ENCODE data around the gene GFAP.
"Not testable (repeated sequence)": the region's sequence is repeated elsewhere in the genome, so short reads cannot be mapped to it uniquely, and the experiment has no call there.

GFAP gene

DNA sequence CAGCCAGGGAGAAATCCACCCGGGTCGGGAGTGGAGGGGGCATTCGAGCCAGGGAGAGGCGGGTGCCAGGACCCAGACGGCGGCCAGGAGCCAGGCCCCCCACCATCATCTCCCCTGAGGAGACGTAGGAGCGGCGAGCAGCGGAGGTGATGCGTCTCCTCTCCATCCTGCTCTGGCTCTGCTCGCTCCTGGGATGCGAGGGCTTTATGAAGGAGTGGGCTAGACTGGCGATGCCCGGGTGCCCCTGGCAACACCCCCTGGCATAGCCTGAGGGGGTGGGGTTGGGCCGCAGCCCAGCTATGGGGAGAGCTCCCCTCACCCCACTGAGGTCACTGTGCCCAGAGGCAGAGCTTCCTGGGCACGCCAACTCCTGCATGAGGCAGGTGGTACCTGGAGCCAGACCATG lies at the start of gene GFAP:
Gene GFAP, minus strand, starts transcription at position 180 of the 406 bp plus-strand sequence. Its CDS starts 14 bp downstream, at position 166.
- in situ Hi-C loops (cut with HindIII; ENCODE audit: low sequenced_read_pairs): loop anchor here (25.0 kb wide), 1 partner anchor 97 kb away; no protein-coding TSS in a partner anchor

DNA sequence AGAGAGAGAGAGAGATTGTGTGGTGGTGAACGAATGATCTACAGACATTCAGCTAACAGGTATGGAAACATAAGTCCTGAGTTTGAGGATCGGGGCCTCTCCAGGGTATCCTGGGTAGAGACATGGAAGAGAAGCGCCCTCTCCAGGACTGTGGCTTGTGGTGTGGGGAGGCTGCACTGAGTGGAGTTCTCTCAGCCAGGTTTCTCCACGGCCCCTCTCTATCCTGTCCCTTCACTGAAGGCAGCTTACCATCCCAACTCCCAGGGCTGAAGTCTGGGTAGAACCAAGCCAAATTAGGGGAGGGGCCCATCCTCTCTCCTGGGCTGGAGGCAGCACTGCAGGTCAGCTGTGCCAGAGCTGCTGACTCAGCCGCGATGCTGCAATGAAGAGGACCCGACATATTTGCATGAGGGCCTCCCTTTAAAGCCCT lies 46.6 kb upstream of the GFAP start:
- in situ Hi-C loops (cut with HindIII; ENCODE audit: low sequenced_read_pairs): loop anchor here (5.0 kb wide), 1 partner anchor 60 kb away; no protein-coding TSS in a partner anchor

DNA sequence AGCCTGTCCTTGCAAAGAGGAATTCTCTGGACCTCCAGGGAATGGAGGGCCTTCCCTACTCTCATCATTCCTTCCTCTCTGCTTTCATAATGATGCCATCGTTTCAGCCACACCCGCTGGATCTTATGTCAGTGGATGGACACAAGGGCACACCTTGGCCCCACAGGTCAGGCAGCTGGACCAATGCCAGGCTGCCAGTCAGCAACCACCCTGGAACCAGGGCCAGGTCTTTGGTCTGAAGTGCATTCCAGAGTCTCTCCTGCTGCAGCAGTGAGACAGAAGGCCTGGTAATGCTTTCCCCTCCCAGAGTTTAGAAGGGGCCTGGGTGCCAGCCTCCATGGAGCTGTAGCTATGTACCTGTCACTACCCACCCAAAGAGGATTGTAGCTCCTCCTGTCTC lies 45.4 kb upstream of the GFAP start:
- in situ Hi-C loops (cut with HindIII; ENCODE audit: low sequenced_read_pairs): loop anchor here (5.0 kb wide), 1 partner anchor 62 kb away; no protein-coding TSS in a partner anchor

DNA sequence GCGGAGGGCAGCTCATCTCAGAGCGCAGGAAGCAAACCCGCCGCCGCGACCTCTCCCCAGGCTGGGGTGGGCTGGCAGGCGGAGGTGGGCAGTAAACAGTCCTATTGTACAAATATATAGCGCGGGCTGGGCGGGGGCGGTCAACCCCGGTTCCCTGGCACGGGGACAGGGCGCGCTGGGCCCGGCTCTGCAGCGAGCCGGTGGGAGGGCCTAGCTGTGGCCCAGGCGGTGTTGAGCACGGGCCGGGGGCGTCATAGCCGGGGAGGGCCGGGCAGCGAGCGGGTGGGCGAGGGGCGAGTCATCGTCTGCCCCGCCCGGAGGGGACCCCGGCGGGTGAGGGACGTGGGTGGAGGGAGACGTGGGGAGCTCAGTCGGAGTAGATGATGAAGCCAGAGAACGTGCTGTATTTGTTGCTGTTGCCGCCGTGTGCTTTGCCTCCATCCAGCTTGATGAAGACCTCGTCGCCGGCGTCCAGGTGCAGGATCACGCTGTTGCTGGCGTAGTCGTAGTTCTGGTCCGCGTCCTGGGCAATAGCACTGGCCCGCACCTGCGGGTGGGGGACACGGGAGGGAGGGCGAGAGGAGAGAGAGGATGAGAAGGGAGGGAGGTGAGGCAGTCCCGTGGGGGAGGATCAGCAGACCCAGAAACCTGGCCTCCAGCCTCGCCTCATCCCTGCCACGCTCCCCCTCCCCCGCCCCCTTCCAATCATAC lies 44.7 kb upstream of the GFAP start:
- in situ Hi-C loops (cut with HindIII; ENCODE audit: low sequenced_read_pairs): loop anchor here (5.0 kb wide), 1 partner anchor 62 kb away; no protein-coding TSS in a partner anchor

DNA sequence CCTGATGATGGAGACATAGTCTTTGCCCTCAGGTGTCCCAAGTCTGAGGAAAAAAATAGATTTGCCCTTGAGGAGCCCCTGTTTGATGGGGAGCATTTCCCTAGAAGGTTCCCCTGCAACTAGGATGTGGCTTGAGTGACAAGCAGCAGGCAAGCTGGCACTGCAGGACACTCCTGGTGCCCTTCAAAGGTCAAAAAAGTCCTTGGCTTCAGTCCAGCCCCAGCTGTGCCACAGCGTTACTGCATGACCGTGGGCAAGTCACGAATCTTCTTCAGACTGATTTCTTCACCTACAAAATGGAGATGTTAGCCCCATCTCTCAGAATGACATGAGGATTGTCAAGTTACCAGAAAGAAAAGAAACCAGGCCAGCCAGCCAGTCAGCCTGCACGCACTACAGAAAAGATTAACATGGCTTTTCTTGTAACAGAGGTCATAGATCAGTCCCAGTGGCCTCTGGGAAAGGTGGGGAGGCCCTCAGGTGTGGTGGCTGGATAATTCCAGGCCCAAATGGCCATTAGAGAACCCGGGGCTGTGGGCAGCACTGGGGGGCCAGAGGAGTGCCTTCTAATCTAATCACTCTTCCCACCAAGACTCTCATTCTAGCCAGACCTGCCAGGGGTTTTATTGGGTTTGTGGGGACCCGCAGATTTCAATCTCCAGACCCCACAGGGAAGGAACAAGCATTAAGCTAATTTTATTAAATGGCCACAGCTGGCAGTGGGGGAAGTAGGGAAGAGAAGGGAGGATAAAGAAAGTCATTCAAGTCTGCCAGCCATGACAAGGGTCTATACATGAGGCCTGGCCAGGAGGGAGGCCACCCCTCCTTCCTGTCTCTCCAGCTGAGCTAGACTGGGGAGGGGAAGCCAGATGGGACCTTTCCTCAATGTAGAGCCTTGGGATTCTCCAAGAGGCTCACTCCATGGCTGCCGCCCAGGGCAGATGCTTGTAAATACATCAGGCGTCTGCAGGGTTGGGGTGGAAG lies 42.0 kb upstream of the GFAP start:
- in situ Hi-C loops (cut with HindIII; ENCODE audit: low sequenced_read_pairs): no loop called here

DNA sequence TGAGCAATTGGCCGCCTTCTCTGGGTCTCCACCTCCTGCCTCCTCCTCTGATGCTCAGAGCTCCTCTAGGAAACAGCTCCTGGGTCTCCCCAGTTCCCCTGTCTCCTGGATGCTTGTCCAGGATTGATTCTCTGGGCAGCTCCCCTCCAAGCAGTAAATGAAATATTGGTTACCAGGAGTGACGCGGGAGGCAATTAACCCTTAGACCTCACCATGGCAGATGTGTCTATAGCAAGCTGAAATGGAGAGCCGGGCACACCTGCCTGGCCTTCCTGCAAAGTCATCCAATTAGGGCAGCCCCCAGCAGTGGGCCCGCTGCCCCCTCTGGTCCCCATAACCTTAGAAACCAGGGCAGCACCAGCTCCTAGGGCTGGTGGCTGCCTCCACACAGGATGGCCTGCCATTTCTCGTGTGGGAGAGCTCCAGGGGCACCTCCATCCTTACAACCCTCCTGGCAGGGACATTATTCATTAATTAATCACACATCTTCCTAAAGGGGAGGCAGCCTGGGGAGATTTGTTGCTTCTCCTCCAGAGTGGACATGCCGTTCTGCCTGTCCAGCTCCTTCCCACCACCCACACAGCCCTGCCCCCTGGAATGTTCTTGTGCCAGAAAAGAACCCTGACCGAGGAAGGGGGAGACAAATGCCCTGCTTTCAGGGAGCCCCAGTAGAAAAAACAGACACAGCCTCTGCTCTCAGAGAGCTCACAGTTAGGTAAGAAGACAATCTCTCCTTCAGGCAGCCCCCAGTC lies 40.5 kb upstream of the GFAP start:
- in situ Hi-C loops (cut with HindIII; ENCODE audit: low sequenced_read_pairs): no loop called here

DNA sequence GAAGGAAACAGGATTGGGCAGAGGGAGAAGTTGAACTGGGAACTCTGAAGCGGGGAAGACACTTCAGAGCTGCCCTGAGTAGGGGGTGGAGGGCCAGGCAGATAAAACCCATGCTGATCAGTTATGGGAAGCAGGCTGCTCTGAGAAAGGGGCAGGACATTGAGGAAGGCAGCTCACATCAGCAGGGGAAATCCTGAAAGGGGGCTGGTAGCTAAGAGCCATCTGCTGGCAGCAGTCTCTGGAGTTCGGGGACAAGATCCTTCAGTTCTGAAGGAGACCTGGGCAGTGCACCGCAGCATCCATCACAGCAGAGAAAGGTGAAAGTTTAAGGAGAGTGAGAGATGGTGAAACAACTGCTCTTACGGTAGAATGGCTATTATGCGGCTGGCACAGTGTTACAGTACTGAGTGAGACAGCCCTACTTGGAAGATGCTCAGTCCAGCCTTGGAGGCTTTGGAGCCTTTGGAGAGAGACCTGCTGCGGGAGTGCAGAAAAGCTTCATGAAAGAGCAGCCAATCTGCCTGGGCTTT lies 37.7 kb upstream of the GFAP start:
- in situ Hi-C loops (cut with HindIII; ENCODE audit: low sequenced_read_pairs): no loop called here

DNA sequence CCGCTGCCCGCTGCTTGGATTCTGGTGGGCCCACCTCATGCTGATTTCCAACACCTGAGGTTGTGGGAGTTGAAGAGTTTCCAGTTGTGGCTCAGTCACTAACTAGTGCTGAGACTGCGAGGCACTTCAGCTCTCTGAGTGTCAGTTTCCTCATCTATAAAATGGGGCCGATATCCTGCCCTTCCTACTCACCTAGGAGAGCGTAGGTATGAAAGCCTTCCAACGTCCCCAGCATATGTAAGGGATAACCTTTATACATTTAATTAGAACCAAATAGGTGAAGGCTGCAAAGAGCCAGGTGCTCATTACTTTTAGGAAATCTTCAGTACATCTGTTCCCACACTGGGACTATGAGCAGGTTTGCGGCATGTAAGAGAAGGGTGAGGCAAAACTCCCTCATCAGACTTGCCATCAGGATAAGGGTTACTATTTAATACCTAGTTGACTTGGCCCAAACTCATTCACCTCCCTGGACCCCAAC lies 33.1 kb upstream of the GFAP start:
- in situ Hi-C loops (cut with HindIII; ENCODE audit: low sequenced_read_pairs): no loop called here

DNA sequence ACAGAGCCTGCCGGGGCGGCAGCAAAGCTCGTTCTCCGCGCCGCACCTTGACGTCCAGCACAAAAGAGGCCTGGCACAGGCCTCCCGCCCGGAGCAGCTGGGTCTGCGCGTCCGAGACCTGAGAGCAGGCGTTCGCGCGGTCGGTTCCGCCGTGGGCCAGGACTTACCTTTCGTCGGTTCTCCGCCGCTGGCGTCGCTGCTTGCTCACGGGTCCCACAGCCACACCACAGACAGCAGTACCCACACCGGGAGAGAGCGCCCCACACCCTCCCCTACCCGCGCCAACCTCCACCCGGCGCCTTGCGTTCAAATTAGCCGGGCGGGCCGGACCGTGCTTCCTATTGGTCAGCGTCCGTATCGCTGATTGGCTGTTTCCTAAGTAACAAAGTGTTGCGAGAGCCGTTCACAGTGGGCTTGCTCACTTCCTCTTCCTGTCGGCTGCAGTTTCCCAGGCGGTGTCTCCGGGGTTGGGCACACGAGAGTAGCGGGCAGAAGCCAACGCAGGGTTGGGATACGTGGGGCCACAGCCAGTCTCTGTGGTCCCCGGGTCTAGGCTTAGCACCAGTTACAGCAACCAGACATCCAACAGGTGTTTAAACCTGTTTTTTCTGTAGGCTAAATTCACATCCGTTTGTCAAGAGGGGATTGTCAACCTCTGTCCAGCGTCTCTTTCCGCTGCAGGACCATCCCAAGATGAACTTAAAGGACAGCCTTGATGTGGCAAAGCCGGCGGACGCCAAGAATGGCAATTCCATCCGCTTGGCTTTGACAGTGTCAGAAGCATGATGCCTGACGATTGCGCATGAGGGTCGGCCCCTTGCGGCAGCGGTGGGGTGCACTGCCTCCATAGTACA lies 32.4 kb upstream of the GFAP start, which contains the start of gene KIF18B:
Gene KIF18B, minus strand, starts transcription at position 313 of the 854 bp plus-strand sequence. CDS start 11,429 bp downstream, outside the sequence.
- in situ Hi-C loops (cut with HindIII; ENCODE audit: low sequenced_read_pairs): no loop called here

DNA sequence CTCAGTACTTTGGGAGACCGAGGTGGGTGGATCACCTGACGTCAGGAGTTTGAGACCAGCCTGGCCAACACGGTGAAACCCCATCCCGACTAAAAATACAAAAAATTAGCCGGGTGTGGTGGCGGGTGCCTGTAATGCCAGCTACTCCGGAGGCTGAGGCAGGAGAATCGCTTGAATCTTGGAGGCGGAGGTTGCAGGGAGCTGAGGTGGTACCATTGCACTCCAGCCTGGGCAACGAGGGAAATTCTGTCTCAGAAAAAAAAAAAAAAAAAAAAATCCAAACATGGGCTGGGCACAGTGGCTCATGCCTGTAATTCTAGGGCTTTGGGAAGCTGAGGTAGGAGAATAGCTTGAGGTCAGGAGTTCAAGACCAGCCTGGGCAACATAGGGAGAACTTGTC lies 30.4 kb upstream of the GFAP start:
- in situ Hi-C loops (cut with HindIII; ENCODE audit: low sequenced_read_pairs): not testable (repeated sequence)

DNA sequence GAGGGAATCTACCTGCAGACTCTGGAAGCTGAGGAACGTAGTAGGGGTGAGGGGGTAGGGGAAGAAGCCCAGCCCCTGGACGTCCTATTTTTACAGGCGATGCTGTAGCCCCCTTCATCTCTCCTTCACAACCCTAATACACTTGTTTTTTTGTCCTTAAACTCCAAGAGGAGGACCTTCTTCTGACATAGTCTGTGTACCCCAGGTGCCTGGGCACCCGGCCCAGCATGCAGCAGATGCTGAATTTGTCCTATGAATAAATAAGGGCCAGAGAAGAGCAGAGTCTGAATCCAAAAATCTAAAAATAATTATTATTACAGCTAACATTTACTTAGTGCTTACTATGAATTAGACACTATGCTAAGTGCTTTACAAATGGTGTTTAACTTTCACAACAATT lies 27.2 kb upstream of the GFAP start:
- in situ Hi-C loops (cut with HindIII; ENCODE audit: low sequenced_read_pairs): no loop called here

DNA sequence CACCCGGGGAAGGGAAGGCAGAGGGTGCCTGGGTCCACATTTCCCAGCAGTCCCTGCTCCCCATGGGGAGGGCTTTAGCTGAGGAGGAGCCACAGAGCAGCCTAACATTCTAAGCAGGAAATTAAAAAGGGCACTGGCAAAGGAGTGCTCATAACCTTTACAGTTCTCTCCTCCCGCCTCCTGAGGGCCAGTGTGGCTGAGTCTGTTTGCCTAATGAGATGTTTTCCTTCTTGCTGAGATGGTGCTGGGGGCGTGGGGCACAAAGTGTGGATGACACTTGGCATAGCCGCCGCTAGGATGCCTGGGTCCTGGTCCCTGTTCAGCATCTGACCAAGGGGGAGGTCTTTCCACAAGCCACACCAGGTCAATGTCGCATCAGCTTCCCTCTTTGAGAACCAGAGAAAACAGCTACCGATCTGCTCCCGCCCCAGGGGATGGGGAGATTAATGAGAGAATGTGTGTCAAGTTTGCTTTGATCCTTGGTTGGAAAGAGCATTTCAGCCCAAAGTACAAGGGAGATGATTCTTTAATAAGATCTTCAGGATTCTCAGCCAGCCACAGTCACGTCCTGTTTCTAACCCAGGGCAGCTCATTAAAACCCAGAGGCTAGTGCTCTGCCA lies 26.5 kb upstream of the GFAP start:
- in situ Hi-C loops (cut with HindIII; ENCODE audit: low sequenced_read_pairs): no loop called here

DNA sequence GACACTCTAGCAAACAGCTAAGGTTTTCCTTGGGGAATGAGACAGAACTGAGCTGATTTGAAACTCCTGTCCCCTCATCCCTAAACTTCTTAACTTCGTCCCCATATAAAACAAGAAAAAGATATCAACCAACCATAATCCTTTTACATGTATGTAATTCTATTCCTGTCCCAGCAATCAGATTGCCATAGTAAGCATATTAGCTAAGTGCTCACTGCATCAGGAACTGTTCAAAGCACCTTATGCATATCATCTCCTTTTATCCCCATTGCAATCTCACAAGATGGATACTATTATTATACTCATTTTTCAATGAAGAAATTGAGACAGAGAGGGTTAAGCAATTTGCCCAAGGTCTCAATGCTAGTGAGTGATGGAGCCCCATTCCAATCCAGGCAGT lies 25.5 kb upstream of the GFAP start:
- in situ Hi-C loops (cut with HindIII; ENCODE audit: low sequenced_read_pairs): no loop called here

DNA sequence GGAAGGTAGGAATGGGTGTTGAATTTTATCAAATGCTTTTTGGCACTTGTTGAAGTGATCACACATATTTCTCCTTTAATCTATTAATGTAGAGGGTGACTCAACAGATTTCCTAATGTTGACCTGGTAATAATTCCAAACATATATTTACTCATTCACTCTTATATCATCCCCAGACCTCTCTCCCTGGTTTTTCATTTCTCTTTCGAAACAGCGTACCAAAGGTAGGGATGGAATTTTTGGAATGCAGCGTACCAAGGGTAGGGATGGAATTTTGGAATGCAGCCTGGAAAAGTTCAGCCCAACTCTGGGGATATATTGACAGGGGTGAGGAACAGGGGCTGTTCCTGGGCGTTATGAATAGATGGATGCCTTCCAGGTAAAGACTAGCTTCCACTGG lies 25.0 kb upstream of the GFAP start:
- in situ Hi-C loops (cut with HindIII; ENCODE audit: low sequenced_read_pairs): no loop called here

DNA sequence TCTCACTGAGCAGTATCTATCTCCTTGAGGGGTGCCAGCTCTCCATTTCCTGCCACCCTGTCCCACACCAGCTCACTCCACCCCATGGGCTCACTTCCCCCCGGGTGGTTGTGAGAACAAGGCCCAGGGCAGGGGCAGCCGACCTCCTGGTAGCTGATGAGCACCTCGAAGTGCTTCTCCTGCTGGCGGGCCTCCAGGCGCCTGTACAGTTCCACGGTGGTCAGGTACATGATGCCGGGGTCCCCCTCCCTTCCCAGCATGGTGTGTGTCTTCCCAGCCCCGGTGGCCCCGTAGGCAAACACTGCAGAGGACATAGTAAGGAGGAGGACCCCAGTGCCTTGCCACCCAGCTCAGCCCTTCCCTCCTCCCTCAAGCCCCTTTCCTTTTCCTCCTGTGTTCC lies 19.8 kb upstream of the GFAP start:
- in situ Hi-C loops (cut with HindIII; ENCODE audit: low sequenced_read_pairs): no loop called here

DNA sequence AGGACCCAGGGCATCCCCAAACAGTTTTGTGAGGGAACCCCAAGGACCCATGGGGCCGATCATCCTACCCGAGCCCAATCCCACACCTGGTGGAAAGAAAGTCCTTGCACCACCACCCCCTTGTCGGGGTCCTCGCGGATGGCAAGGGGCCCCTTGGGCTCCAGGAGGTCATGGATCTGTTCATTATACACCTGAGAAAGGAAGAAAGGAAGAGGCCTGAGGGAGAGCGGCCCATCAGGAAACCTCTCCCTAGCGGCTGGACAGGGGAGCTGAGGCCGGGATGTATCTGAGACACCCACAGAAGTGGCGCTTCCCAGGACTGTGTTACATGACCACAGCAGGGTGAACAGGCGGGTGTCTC lies 19.4 kb upstream of the GFAP start:
- in situ Hi-C loops (cut with HindIII; ENCODE audit: low sequenced_read_pairs): no loop called here

DNA sequence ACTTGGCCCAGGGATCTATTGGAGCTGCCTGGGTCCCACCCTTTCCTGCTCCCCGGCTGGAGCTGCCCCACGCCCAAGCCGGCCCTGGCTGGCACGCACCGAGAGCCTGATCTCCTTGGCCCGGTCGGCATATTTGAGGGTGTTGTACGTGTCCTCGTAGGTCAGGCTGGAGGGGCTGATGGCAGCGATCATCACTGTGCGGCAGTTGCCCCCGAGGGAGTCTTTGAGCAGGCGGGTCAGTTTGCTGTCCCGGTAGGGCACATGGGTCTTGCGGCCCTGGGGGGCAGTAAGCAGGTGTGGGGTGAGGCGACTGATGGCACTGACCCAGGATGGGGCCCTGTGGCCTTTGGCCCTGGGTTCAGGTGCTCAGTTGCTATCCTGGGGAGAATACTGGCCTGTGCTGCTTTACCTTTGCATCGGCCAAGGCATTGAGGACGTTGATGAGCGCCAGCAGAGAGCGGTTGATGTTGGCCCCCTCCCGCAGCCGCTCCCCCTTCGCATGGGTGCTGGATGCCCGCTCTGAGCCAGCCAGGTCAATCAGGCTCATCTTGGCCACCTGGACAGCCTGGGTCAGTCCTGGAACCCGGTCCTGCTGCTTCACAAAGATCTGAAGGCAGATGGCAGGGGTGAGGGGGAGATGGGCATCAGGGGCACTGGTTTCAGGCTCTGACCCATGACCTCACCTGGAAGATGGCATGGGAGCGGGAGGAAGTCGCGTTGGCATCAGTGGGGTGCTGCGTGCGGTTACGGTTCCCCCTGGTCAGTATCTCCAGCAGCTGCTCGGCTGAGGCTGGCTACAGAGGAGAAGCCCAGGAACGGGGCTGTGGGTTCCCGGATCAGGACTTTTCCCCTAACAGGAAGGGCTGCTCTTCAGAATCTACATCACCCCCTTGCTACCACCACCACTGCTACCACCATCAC lies 18.8 kb upstream of the GFAP start:
- in situ Hi-C loops (cut with HindIII; ENCODE audit: low sequenced_read_pairs): no loop called here

DNA sequence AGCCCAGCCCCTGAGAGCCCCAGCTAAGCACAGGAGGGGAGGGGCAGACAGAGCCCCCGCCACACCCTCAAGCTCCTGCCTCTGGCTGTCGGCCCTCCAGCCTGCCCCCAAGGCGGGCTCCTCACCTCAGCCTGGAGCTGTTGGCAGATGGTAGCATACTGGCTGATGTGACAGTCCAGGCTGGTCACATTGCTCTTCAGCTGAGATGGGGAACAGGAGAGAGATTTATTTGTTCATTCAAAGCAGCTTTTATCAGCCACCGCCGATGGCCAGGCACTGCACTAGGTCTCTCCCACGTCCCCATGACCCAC lies 17.4 kb upstream of the GFAP start:
- in situ Hi-C loops (cut with HindIII; ENCODE audit: low sequenced_read_pairs): no loop called here

All from endothelial cell of hepatic sinusoid (primary cell).